HCT116 (cell line): ENCODE measurements around the gene OR51E1. TPM values are rescaled to one million over a fixed set of nuclear protein-coding genes. Genes with fewer than 3 reads are reported as not detected.
A peak's percentile ranks its signal among the peaks of the same experiment; 100 is the strongest.

Experiments used
- ATAC-seq: fragments of 200-7000 bp; cut with Tn5 transposase; 2 replicates; pipeline ENCODE4 v1.9.1; 2020; ENCODE audit warnings: mild to moderate bottlenecking, moderate library complexity
- BruUV-seq: library from RNA; stranded (reverse); fragments of 400-500 nt; replicated peaks from 2 replicates; lab custom pipeline; 2021; lab: Mats Ljungman, UMichigan
- CTCF ChIA-PET: fragments of 300-600 bp; sonication (Branson Sonifier 250); formaldehyde crosslinking; loops from one replicate; lab custom pipeline; 2021; ENCODE audit warnings: antibody characterized with exemption; lab: Charles Lee
- POLR2A ChIA-PET: fragments of 300-600, 350-600 bp; sonication (Branson Sonifier 250); formaldehyde crosslinking; loops from one replicate; lab custom pipeline; 2021; ENCODE audit warnings: antibody characterized with exemption; lab: Charles Lee
- RAD21 ChIA-PET, 2 experiments: fragments of 300-600 bp; sonication (Branson Sonifier 250); formaldehyde crosslinking; loops; one replicate each; lab custom pipeline; 2023; ENCODE audit warnings: low total read pairs in 2 of 2; ENCODE audit not compliant: uncharacterized antibody in 2 of 2, unreplicated experiment in 2 of 2, low non-redundant PET in 1 of 2; lab: Charles Lee
- DNase-seq: peaks from one replicate; pipeline ENCODE4 v3.0.0-alpha.2; 2010; ENCODE audit warnings: low read depth, low spot score
- H2AFZ ChIP-seq: fragments of 200-600 bp; shearing (Covaris generic), sonication (generic); 2 replicates; pipeline ENCODE4 v1.6.1; 2017; ENCODE audit warnings: low read depth, mixed run types, mixed read lengths, antibody characterized with exemption, low read length; ENCODE audit not compliant: poor library complexity, severe bottlenecking
- H3K27ac ChIP-seq: 2 replicates; pipeline ENCODE4 v1.5.1; 2012; ENCODE audit warnings: low read depth, low read length
- H3K27me3 ChIP-seq: fragments of 200-600 bp; sonication (generic); 2 replicates; pipeline ENCODE4 v1.6.1; 2016; ENCODE audit warnings: mixed run types, low read length, mixed read lengths; ENCODE audit not compliant: insufficient read depth
- H3K36me3 ChIP-seq, 2 experiments: fragments of 200-500 bp in 1 of 2; fragments of 200-600 bp in 1 of 2; sonication (Bioruptor generic) in 1 of 2; sonication (generic) in 1 of 2; 2 replicates each; pipeline versions ENCODE4 v1.5.1 to v1.6.1; 2014 to 2016; ENCODE audit warnings: low read length in 2 of 2, inconsistent platforms in 1 of 2, mixed read lengths in 1 of 2, mixed run types in 1 of 2; ENCODE audit not compliant: insufficient read depth in 2 of 2, control insufficient read depth in 1 of 2
- H3K4me1 ChIP-seq, 2 experiments: fragments of 200-600 bp in 1 of 2; sonication (generic) in 1 of 2; 2 replicates each; pipeline versions ENCODE4 v1.5.1 to v1.6.1; 2012 to 2017; ENCODE audit warnings: low read length in 2 of 2, inconsistent platforms in 1 of 2, mild to moderate bottlenecking in 1 of 2, mixed read lengths in 1 of 2, mixed run types in 1 of 2, moderate library complexity in 1 of 2; ENCODE audit not compliant: insufficient read depth in 2 of 2, control insufficient read depth in 1 of 2
- H3K4me2 ChIP-seq: fragments of 200-600 bp; sonication (generic); 2 replicates; pipeline ENCODE4 v1.6.1; 2017; ENCODE audit warnings: mixed run types, low read length, mixed read lengths
- H3K4me3 ChIP-seq, 2 experiments: fragments of 200-600 bp in 1 of 2; sonication (generic) in 1 of 2; replicated peaks in 1 of 2; 2 replicates each; pipeline ENCODE4 v1.5.1; 2011 to 2016; ENCODE audit warnings: low read length in 2 of 2, control low read depth in 1 of 2, low read depth in 1 of 2, mild to moderate bottlenecking in 1 of 2, mixed read lengths in 1 of 2, mixed run types in 1 of 2
- H3K79me2 ChIP-seq: fragments of 200-600 bp; sonication (generic); 2 replicates; pipeline ENCODE4 v1.6.1; 2017; ENCODE audit warnings: mild to moderate bottlenecking, mixed run types, low read length, moderate library complexity, mixed read lengths; ENCODE audit not compliant: insufficient read depth
- H3K9ac ChIP-seq: fragments of 200-600 bp; sonication (generic); 2 replicates; pipeline ENCODE4 v1.6.1; 2016; ENCODE audit warnings: low read length, mixed read lengths
- H3K9me2 ChIP-seq: fragments of 200-600 bp; sonication (generic), shearing (Covaris generic); 2 replicates; pipeline ENCODE4 v1.6.1; 2017; ENCODE audit warnings: mixed run types, mild to moderate bottlenecking, moderate library complexity; ENCODE audit not compliant: insufficient read depth
- H3K9me3 ChIP-seq, 2 experiments: fragments of 200-500 bp in 1 of 2; fragments of 200-600 bp in 1 of 2; sonication (Bioruptor generic) in 1 of 2; sonication (generic) in 1 of 2; 2 replicates each; pipeline ENCODE4 v1.6.1; 2014 to 2017; ENCODE audit warnings: low read length in 2 of 2, mixed read lengths in 2 of 2, inconsistent platforms in 1 of 2, low read depth in 1 of 2, mild to moderate bottlenecking in 1 of 2, mixed run types in 1 of 2, moderate library complexity in 1 of 2; ENCODE audit not compliant: control insufficient read depth in 1 of 2, insufficient read depth in 1 of 2
- H4K20me1 ChIP-seq: fragments of 200-600 bp; sonication (generic), shearing (Covaris generic); 2 replicates; pipeline ENCODE4 v1.6.1; 2017; ENCODE audit warnings: mixed run types, mild to moderate bottlenecking, moderate library complexity; ENCODE audit not compliant: insufficient read depth
- CBX3 ChIP-seq: IDR thresholded peaks from 2 replicates; pipeline ENCODE4 v1.6.1; 2012; ENCODE audit warnings: low read depth
- CEBPB ChIP-seq: IDR thresholded peaks from 2 replicates; pipeline ENCODE4 v1.6.1; 2012; ENCODE audit warnings: low read depth
- CTCF ChIP-seq, 3 experiments: fragments of 200-600 bp in 1 of 3; sonication (generic) in 1 of 3; IDR thresholded peaks in 2 of 3; conservative IDR thresholded peaks in 1 of 3; 2 replicates each; pipeline ENCODE4 v1.5.1; 2012 to 2017; ENCODE audit warnings: low read depth in 2 of 3, low read length in 2 of 3, antibody characterized with exemption in 1 of 3, borderline replicate concordance in 1 of 3, control low read depth in 1 of 3, mild to moderate bottlenecking in 1 of 3, mixed read lengths in 1 of 3, mixed run types in 1 of 3, moderate library complexity in 1 of 3; ENCODE audit not compliant: insufficient read depth in 1 of 3
- ELF1 ChIP-seq: IDR thresholded peaks from 2 replicates; pipeline ENCODE4 v1.6.1; 2012; ENCODE audit warnings: low read depth, borderline replicate concordance
- EZH2 ChIP-seq: fragments of 200-600 bp; sonication (generic); IDR thresholded peaks from 2 replicates; pipeline ENCODE4 v1.6.1; 2017; ENCODE audit warnings: antibody characterized with exemption, mixed run types
- FOSL1 ChIP-seq: IDR thresholded peaks from 2 replicates; pipeline ENCODE4 v1.6.1; 2012; ENCODE audit warnings: low read depth
- POLR2A ChIP-seq: IDR thresholded peaks from 2 replicates; pipeline ENCODE4 v1.7.0; 2011; ENCODE audit warnings: borderline replicate concordance; ENCODE audit not compliant: insufficient read depth, insufficient read length; ENCODE audit errors: extremely low read depth
- POLR2AphosphoS5 ChIP-seq: IDR thresholded peaks from 2 replicates; pipeline ENCODE4 v1.6.1; 2011; ENCODE audit warnings: mild to moderate bottlenecking, low read depth, low read length, moderate library complexity
- REST ChIP-seq: IDR thresholded peaks from 2 replicates; pipeline ENCODE4 v1.6.1; 2012; ENCODE audit warnings: low read depth
- SP1 ChIP-seq: IDR thresholded peaks from 2 replicates; pipeline ENCODE4 v1.6.1; 2012; ENCODE audit warnings: low read depth
- TCF7L2 ChIP-seq: IDR thresholded peaks from 2 replicates; pipeline ENCODE4 v1.7.0; 2011; ENCODE audit warnings: borderline replicate concordance, inconsistent platforms; ENCODE audit not compliant: insufficient read depth, insufficient read length; ENCODE audit errors: extremely low read depth
- YY1 ChIP-seq: IDR thresholded peaks from 2 replicates; pipeline ENCODE4 v1.6.1; 2011; ENCODE audit warnings: low read length, low read depth, moderate library complexity, mild to moderate bottlenecking; ENCODE audit not compliant: insufficient replicate concordance; ENCODE audit errors: extremely low read depth
- ZFX ChIP-seq: fragments of 450-650 bp; IDR thresholded peaks from 2 replicates; pipeline ENCODE4 v1.6.1; 2017
- intact Hi-C: fragments of 100-400 bp; cut with micrococcal nuclease; formaldehyde crosslinking; loops from 2 replicates; pipeline ENCODE4 v1.10.0; 2022
- total RNA-seq: library from RNA; stranded (reverse); gene quantifications from one replicate; pipeline ENCODE4 v1.2.1, GENCODE V29; 2021; ENCODE audit not compliant: unreplicated experiment

The OR51E1 gene
- total RNA-seq, 1 experiment from 2014 or later, result not detected

- H2AFZ ChIP-seq, result peak within 1 kb of the TSS; percentile 93
- H3K36me3 ChIP-seq, result no peaks in the 10 kb centered on the region
- H3K4me2 ChIP-seq, result peak within 1 kb of the TSS; percentile 84
- H3K9me3 ChIP-seq, result no peaks in the 10 kb centered on the region
- TF ChIP-seq FOSL1 (no peak), CEBPB (no peak), POLR2AphosphoS5 (peak; percentile 93), TCF7L2 (peak; percentile 18), REST (no peak), EZH2 (no peak), CTCF (IDR thresholded peaks at IDR 0.05 in 2 of 3, conservative IDR thresholded peaks at IDR 0.05 in 1 of 3; ENCODE audit: borderline replicate concordance in 1 of 3, insufficient read depth in 1 of 3, low read depth in 2 of 3, low read length in 2 of 3) (no peak), YY1 (peak; percentile 2), CBX3 (no peak), ZFX (peak; percentile 93), POLR2A (peak; percentile 71), SP1 (peak; percentile 89), ELF1 (peak; percentile 62)
- TF ChIP-seq, all 23 proteins: peak for 7
- Histone ChIP-seq H4K20me1 (no peaks in the 10 kb centered on the region), H3K9ac (peak within 1 kb of the TSS; percentile 68), H3K9me2 (no peaks in the 10 kb centered on the region), H3K27me3 (no peaks in the 10 kb centered on the region), H3K27ac (peak within 1 kb of the TSS; percentile 56), H3K4me1 (peaks cover 0 to 15% of the 10 kb centered on the region in 2 experiments; a peak in 2 of 4 replicates), H3K4me3 (peak within 1 kb of the TSS; percentile 67 to 80), H3K79me2 (peaks cover 4% of the 10 kb centered on the region; the same call in 1 of the 2 replicates)
- ChIA-PET POLR2A (interaction anchor here (0.9 to 1.1 kb wide), 2 partner anchors 10 to 398 kb away, joined by 3 to 5 read pairs; no protein-coding TSS in a partner anchor), CTCF (interaction anchor here (0.9 to 2.9 kb wide), 4 partner anchors 28 to 426 kb away, joined by 3 to 13 read pairs (median 9); partner anchors contain the start of gene OR51D1), RAD21 (no interaction called here)
- intact Hi-C loops, result loop anchor here (1.0 kb wide), 1 partner anchor 421 kb away; no protein-coding TSS in a partner anchor
- no TSS peak for BruUV-seq
- ATAC-seq (peak; percentile 99), DNase-seq (peak; percentile 89)
Measured at GRCh38 chr11:4607781-4608666, 35.8 kb upstream of the OR51E1 start, which contains the start of gene TRIM68. TRIM68 (minus strand) TSS chr11:4608231; CDS start chr11:4605504, 2,727 bp downstream.
